GM12864 (cell line): ENCODE results near the gene PLA2G2A.
"Not testable (repeated sequence)": the region's sequence is repeated elsewhere in the genome, so short reads cannot be mapped to it uniquely, and the experiment has no call there.

Experiments used
- DNase-seq: peaks from one replicate; pipeline ENCODE4 v3.0.0-alpha.2; 2011; ENCODE audit warnings: low read depth
- H3K4me3 ChIP-seq: 2 replicates; pipeline ENCODE4 v1.5.1; 2011; ENCODE audit warnings: mild to moderate bottlenecking, low read depth, low read length, control low read depth
- CTCF ChIP-seq: IDR thresholded peaks from 2 replicates; pipeline ENCODE4 v1.5.1; 2011; ENCODE audit warnings: low read depth, mild to moderate bottlenecking, moderate library complexity, low read length, control low read depth, inconsistent platforms; ENCODE audit errors: missing control alignments

PLA2G2A gene

GRCh38 chr1:19936061-19936750 lies 43.2 kb downstream of the PLA2G2A start:
- TF ChIP-seq CTCF: no peak
- no peak for DNase-seq
- no peak overlapping the region for H3K4me3 ChIP-seq

GRCh38 chr1:19934336-19934735 lies 45.1 kb downstream of the PLA2G2A start:
- no peak for TF ChIP-seq CTCF
- no peak for DNase-seq
- H3K4me3 ChIP-seq: no peak overlapping the region

DNA sequence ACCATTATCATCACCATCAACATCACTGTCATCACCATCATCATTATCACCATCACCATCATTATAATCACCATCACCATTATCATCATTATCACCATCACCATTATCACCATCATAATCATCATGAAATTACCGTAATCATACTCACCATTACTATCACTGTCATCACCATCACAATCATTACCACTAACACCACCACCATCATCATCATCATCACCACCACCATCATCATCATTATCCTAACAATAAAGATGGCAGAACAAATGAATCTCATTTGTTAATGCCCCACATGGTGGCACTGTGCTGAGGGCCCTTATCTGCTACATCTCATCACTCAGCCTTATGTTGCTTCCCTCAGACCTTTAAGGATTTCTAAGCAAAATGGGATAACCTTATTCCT lies 46.6 kb downstream of the PLA2G2A start:
- no peak overlapping the region for H3K4me3 ChIP-seq
- TF ChIP-seq CTCF: no peak
- no peak for DNase-seq

DNA sequence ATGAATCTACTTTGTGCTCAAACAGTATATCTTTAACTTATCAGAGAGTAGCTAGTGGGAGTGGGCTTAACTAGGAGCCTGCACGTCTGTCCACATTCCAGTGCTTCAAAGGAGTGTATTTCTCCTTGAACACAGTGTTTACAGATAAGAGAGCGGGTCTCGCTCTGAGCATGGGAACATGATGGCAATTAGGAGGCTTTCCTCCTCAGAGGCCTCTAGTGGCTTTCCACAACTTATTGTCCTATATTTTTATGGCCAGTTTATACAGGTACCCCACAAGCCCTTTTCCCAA lies 52.3 kb downstream of the PLA2G2A start:
- not testable (repeated sequence) for DNase-seq, H3K4me3 ChIP-seq

GRCh38 chr1:19926296-19927129 lies 52.9 kb downstream of the PLA2G2A start:
- no peak for TF ChIP-seq CTCF
- no peak overlapping the region for H3K4me3 ChIP-seq
- DNase-seq: no peak
